HG02588 (cell line): ENCODE measurements around the gene EGLN3.
"Not testable (repeated sequence)": the region's sequence is repeated elsewhere in the genome, so short reads cannot be mapped to it uniquely, and the experiment has no call there.

Experiments
- ATAC-seq: cut with Tn5 transposase; IDR thresholded peaks from one replicate; pipeline ENCODE4 v1.9.1; 2021; ENCODE audit warnings: mild to moderate bottlenecking, moderate library complexity; ENCODE audit not compliant: unreplicated experiment

The EGLN3 gene

GRCh38 chr14:33938131-33938949, 12.5 kb downstream of the EGLN3 start:
- no peak for ATAC-seq

- ATAC-seq: no peak
Measured at GRCh38 chr14:33936391-33936790, 14.5 kb downstream of the EGLN3 start.

- ATAC-seq: no peak
Measured at GRCh38 chr14:33934938-33935337, 15.9 kb downstream of the EGLN3 start.

GRCh38 chr14:33934043-33934750, 16.7 kb downstream of the EGLN3 start:
- no peak for ATAC-seq

- no peak for ATAC-seq
Measured at GRCh38 chr14:33933386-33933933, 17.4 kb downstream of the EGLN3 start.

GRCh38 chr14:33932576-33933345, 18.1 kb downstream of the EGLN3 start:
- no peak for ATAC-seq

GRCh38 chr14:33932033-33932432, 18.8 kb downstream of the EGLN3 start:
- no peak for ATAC-seq

- no peak for ATAC-seq
Measured at GRCh38 chr14:33931461-33931860, 19.4 kb downstream of the EGLN3 start.

- no peak for ATAC-seq
Measured at GRCh38 chr14:33930439-33930838, 20.4 kb downstream of the EGLN3 start.

GRCh38 chr14:33929799-33930408, 21.0 kb downstream of the EGLN3 start:
- no peak for ATAC-seq

GRCh38 chr14:33928895-33929294, 22.0 kb downstream of the EGLN3 start:
- ATAC-seq: no peak

- ATAC-seq: no peak
Measured at GRCh38 chr14:33927944-33928343, 22.9 kb downstream of the EGLN3 start.

GRCh38 chr14:33926967-33927366, 23.9 kb downstream of the EGLN3 start:
- ATAC-seq: not testable (repeated sequence)

- ATAC-seq: no peak
Measured at GRCh38 chr14:33925946-33926345, 24.9 kb downstream of the EGLN3 start.

- no peak for ATAC-seq
Measured at GRCh38 chr14:33925235-33925634, 25.6 kb downstream of the EGLN3 start.

- no peak for ATAC-seq
Measured at GRCh38 chr14:33924566-33925100, 26.2 kb downstream of the EGLN3 start.

- ATAC-seq: no peak
Measured at GRCh38 chr14:33922125-33922524, 28.7 kb downstream of the EGLN3 start.

GRCh38 chr14:33918256-33918655, 32.6 kb downstream of the EGLN3 start:
- ATAC-seq: no peak

GRCh38 chr14:33917661-33918060, 33.2 kb downstream of the EGLN3 start:
- ATAC-seq: no peak
